IMR-90 (cell line): ENCODE results near the gene CYP46A1.

Experiments
- CTCF ChIP-seq: conservative IDR thresholded peaks from 2 replicates; pipeline ENCODE4 v1.5.1; 2012; ENCODE audit warnings: mild to moderate bottlenecking, low read depth, low read length, improper control_type of control experiment
- RAD21 ChIP-seq: IDR thresholded peaks from 2 replicates; pipeline ENCODE4 v1.6.1; 2012; ENCODE audit warnings: low read length, improper control_type of control experiment

GRCh38 chr14:99759546-99759925 is 75.4 kb downstream of the CYP46A1 start:
- TF ChIP-seq CTCF (no peak), RAD21 (no peak)
